ENCODE measurements around the gene PGP.

DNA sequence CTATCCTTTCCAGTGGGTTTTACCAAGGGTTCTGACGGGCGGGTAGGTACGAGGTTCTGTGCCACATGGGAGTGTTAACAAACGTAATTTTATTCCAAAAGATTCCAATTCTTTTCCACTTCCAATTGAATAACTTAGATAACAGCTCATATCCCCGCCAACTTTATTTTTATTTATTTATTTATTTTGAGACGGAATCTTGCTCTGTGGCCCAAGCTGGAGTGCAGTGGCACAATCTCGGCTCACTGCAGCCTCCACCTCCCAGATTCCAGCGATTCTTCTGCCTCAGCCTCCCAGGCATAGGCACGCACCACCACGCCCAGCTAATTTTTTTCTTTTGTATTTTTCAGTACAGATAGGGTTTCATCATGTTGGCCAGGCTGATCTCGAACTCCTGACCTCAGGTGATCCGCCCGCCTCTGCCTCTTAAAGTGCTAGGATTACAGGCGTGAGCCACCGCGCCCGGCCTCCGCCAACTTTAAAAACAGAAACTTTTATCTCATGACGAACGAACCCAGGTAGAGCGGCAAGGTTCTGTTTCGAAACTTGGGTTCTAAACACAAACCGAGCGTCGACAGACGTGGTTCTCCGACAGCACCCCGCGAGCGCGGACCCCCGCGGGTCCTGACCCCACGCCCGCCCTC lies 36.1 kb upstream of the PGP start:
- TF ChIP-seq, protein P1, sequence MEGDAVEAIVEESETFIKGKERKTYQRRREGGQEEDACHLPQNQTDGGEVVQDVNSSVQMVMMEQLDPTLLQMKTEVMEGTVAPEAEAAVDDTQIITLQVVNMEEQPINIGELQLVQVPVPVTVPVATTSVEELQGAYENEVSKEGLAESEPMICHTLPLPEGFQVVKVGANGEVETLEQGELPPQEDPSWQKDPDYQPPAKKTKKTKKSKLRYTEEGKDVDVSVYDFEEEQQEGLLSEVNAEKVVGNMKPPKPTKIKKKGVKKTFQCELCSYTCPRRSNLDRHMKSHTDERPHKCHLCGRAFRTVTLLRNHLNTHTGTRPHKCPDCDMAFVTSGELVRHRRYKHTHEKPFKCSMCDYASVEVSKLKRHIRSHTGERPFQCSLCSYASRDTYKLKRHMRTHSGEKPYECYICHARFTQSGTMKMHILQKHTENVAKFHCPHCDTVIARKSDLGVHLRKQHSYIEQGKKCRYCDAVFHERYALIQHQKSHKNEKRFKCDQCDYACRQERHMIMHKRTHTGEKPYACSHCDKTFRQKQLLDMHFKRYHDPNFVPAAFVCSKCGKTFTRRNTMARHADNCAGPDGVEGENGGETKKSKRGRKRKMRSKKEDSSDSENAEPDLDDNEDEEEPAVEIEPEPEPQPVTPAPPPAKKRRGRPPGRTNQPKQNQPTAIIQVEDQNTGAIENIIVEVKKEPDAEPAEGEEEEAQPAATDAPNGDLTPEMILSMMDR (conservative IDR thresholded peaks at IDR 0.05; ENCODE audit: low read depth, low read length): no peak
- TF ChIP-seq POLR2A (IDR thresholded peaks at IDR 0.05; ENCODE audit: low read depth, low read length) (no peak), CHD1 (IDR thresholded peaks at IDR 0.05; ENCODE audit: low read depth, low read length) (no peak)
